Measurements from ENCODE around the gene S100A8.

DNA sequence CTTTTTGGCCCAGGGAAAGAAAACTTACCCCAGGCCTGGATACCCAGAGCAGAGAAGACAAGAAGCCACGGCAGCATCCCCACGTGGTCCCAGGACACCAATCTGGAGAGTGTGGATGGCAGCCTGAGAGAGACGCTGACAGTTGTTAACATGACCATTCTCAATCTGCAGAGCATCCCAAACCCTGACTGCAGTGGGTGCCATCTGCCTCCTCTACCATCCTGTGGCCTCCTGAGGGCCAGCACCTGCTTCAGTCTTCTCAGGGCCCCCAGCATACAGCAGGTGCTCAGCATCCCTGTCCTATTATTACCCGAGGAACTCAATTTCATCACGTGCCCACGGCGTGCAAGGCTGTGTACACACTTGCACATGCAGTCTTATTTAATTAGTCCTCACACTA is 43.0 kb downstream of the S100A8 start:
- TF ChIP-seq, protein P1, sequence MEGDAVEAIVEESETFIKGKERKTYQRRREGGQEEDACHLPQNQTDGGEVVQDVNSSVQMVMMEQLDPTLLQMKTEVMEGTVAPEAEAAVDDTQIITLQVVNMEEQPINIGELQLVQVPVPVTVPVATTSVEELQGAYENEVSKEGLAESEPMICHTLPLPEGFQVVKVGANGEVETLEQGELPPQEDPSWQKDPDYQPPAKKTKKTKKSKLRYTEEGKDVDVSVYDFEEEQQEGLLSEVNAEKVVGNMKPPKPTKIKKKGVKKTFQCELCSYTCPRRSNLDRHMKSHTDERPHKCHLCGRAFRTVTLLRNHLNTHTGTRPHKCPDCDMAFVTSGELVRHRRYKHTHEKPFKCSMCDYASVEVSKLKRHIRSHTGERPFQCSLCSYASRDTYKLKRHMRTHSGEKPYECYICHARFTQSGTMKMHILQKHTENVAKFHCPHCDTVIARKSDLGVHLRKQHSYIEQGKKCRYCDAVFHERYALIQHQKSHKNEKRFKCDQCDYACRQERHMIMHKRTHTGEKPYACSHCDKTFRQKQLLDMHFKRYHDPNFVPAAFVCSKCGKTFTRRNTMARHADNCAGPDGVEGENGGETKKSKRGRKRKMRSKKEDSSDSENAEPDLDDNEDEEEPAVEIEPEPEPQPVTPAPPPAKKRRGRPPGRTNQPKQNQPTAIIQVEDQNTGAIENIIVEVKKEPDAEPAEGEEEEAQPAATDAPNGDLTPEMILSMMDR (IDR thresholded peaks at IDR 0.05), result no peak
- TF ChIP-seq POLR2A (IDR thresholded peaks at IDR 0.05) (no peak), POLR2AphosphoS5 (IDR thresholded peaks at IDR 0.05) (no peak), EP300 (IDR thresholded peaks at IDR 0.05) (no peak)

All from gastroesophageal sphincter (tissue), 3 donors.